HG03135 (cell line): Measurements from ENCODE around the gene MUSTN1.

ENCODE experiments used
- ATAC-seq: cut with Tn5 transposase; IDR thresholded peaks from one replicate; pipeline ENCODE4 v1.9.1; 2021; ENCODE audit warnings: mild to moderate bottlenecking, moderate library complexity; ENCODE audit not compliant: unreplicated experiment

The MUSTN1 gene

DNA sequence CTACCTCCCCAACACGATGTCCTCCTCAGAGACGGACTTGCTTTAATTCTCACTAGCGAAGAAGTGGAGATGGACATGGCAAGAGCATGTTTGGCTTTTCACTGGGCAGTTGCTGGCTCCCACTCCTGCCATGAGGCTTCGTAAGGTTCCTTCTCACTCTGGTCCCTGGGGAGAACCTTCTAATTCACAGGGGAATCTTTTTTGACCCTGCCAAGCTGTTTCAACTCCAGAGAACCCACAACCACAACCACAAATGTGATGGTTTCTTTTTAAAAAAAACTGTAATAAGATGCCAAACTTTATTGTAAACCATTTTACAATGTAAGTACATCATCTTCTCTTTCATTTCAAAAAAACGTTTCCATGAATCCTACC is 1.6 kb upstream of the MUSTN1 start:
- no peak for ATAC-seq

DNA sequence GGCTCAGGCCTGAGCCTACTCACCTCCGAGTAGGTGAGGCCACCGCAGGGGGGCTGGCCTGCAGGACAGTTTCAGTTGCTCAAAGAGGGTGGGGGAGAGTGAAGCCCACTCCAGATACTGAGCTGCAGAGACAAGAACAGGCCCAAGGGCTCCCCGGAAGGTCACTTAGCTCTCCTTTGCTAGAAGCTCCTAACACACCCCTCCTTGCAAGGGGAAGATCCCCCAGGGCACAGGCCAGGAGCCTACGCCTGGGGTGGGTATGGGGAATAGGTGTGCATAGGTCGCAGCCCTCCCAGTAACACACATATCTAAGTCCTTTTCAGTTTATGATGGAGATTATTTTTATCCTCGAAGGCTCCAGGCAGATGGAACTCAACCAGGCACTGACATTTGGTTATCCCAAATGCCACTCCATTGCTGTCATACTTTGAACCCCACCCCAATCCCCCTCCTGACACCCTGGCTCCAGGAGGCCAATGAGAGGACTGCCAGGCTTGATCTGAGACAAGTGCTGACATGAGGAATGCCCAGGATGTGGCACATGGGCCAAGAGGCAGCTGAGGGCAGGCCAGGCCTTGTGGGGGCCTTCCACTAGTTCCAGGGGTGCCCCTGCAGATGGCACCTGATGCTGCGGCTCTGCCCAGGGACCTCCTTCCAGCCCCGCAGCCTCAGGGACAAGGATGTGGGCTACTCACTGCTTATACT is 1.1 kb upstream of the MUSTN1 start:
- ATAC-seq, result no peak

- ATAC-seq, result no peak
Measured at GRCh38 chr3:52833202-52833601, 1.6 kb downstream of the MUSTN1 start.

DNA sequence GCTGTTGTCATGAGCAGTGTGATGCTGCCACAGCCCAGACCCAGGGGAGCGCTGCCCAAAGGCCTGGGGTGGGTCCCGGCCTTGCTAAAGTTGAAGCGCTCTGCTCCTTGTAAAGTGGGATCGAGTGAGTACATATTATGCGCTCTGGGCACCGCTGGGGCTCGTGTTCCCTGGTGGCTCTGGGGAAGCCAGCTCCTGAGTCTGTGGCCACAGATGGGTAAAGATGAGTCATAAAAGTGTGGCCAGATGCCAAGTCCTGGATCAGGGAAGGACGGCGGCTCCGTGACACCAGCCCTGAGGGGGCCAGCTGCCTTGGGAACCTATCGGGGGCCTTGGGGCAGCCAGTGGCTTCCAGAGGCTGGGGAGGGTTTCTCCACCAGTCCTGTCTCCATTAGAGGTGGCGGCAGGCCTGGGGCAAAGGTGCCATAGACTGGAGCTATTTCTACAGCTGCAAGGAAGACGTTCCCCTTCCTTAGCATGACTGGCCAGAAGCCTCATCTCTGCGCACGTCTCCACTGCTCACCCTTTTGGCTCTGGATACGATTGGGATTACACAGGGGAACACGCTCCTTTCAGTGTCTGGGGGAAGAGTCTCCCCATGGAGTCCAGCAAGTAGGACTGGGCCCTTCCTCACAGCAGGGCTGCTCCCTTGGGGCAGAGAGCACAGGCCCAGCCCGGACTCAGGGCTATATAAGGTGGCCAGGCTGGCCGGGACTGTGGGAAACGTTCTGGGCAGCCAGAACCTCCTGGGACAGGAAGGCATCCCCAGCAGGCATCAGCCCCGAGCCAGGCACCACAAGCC is 3.1 kb downstream of the MUSTN1 start:
- ATAC-seq, result no peak

DNA sequence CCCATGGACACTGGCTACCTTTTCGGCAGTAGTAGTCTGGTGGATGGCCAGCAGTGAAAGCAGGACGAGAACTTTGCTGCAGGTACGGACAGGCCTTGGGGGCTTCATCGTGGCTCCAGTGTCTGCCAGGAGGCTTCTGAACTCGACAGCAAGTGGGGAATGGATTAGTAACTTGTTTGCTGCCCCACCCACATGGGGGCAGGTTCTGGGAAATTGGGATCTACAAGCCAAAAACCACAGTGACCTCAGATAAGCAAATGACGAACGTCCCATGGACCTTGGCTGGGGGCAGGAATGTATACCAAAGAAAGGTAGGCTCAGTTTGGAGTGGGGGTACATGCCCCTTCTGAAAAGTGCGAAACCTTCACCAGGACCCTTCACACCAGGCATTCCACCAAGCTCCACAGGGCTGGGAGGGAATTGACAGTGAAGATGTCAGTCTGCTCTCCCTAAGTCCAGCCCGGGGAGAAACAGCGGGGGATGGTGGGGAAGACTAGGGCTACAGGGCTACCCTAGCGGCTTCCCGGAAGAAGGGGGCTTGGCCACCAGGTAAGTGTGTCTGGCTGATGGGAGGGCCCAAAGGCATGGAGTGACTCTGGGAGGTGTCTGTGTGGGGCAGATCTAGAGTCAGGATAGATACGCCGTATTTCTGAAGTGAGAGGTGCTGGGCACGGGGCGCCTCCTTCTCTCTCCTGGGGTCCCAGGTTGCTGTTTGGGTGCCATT is 4.1 kb downstream of the MUSTN1 start, which contains the start of gene ITIH4:
TSS of gene ITIH4 (minus strand) at position 138 of the 724 bp plus-strand sequence. CDS start at position 108, 30 bp downstream.
- ATAC-seq, result no peak

- no peak for ATAC-seq
Measured at GRCh38 chr3:52829906-52830463, 4.8 kb downstream of the MUSTN1 start.

DNA sequence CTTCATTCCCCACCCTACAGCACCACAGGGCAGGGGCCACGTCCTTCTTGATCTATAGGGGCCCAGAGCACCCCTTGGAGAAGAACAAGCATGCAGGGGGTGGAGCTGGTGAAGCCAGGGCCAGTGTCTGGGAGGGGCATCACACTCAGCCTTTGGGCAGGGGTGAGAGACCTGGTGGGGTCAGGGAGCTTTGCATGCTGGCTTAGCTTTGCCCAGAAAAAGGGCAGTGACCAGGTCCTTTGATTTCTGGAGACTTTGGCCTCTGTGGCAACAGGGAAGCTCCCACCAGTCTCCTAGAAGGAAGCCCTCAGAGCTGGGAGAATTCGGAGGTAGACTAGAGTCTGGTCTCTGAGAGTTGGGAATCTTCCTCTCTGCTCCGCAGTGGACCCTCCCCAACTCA is 5.3 kb downstream of the MUSTN1 start:
- no peak for ATAC-seq

GRCh38 chr3:52827866-52828376 is 6.9 kb downstream of the MUSTN1 start:
- no peak for ATAC-seq

DNA sequence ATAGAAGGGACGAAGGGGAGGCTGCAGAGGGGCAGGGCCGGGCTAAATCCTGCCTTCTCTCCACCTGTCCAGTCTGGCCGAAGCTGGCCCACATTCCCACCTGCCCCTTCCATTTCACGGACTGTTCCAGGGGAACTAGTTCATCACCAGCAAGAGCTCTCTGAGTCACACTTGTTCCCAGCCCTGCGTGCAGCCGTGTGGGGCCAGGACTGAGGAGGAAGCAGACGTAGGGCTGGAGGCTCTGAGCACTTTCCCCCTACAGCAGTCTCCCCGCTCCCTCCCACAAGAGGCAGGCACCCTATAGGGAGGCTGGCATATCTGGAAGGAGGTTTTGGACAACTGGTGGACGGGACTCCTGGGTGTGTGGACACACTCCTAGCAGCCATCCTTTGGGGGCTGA is 7.4 kb downstream of the MUSTN1 start:
- ATAC-seq, result no peak

GRCh38 chr3:52824037-52824436 is 10.8 kb downstream of the MUSTN1 start:
- no peak for ATAC-seq

DNA sequence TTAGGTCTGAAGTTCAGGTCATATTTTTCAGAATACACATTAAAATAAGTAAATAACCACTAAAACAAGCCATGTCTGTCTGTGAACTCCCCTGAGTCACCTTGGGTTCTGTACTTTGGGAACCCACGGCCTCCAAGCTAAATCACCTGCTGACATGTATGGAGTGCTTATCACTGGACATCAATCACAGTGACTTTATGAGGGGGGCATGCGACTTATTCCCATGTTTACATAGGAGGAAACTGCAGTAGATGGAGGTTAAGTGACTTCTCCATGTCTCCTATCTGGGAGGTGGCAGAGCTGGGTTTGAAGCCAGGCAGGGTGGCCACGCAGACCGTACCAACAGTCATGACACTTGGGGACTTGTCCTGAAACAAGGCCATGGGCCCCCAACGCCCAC is 12.5 kb downstream of the MUSTN1 start:
- no peak for ATAC-seq

- no peak for ATAC-seq
Measured at GRCh38 chr3:52820736-52821135, 14.1 kb downstream of the MUSTN1 start.

DNA sequence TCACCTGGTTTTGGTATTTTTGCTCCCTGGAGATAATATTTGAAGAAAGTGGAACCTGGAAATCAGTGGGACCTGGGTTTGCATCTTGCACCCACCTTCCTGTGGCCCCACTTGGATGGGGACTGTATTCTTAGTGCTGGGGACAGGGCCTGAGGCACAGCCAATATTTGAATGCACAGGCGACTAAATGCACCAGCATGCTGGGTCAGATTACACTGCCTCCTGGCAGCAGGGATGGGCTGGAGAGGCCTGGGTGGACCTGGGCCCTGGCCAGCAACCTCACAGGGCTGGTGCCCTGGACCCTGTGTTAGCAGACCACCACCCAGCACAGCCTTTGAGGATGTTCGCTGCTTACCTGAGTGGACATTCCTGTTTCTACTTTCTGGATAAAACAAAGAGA is 14.9 kb downstream of the MUSTN1 start:
- ATAC-seq, result no peak

DNA sequence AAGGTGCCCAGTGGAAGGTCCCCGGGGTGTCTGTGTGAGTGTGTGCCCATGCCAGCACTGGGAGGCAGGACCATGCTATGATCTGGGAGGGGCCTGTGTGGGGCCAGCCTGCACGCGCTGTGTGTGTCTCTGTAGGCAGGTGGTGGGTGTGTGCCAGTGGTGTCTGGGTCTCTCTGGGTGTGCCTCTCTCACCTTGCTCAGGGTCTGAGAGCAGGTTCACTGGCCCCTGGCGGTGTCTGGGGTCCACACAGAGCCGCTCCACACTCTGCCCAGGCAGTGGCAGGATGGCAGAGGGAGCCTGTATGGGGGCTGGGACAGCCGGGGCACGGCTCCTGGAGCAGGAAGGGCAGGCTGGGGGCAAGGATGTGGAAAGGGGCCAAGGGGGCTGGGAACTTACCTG is 17.0 kb downstream of the MUSTN1 start:
- ATAC-seq, result no peak

GRCh38 chr3:52817221-52817620 is 17.6 kb downstream of the MUSTN1 start:
- ATAC-seq, result no peak

GRCh38 chr3:52816654-52817053 is 18.2 kb downstream of the MUSTN1 start:
- no peak for ATAC-seq

GRCh38 chr3:52816199-52816598 is 18.6 kb downstream of the MUSTN1 start:
- no peak for ATAC-seq

DNA sequence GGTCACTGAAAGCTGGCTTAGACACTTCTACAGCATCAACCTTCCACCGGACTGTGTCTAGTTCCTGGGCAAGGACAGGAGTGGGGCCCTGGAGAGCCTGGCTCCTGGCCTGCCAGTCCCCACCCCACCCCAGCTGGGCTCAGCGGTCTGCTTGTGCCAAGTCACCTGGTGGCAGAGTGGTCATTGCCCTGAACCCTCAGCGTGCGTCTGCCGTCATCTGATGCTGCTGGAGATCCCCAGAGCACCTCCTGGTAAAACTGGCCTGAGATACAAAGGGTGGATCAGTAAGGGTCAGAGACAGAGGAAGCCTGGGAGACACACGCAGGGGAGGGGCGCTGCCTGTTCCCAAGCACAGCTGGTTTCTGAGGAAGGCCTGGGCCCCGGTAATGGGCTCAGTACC is 21.0 kb downstream of the MUSTN1 start:
- no peak for ATAC-seq

- no peak for ATAC-seq
Measured at GRCh38 chr3:52811452-52812011, 23.3 kb downstream of the MUSTN1 start.

GRCh38 chr3:52810923-52811322 is 23.9 kb downstream of the MUSTN1 start:
- no peak for ATAC-seq
